K562 (cell line): ENCODE results near the gene MCMBP. TPM values are rescaled to one million over a fixed set of nuclear protein-coding genes. Genes with fewer than 3 reads are reported as not detected.
A peak's percentile ranks its signal among the peaks of the same experiment; 100 is the strongest.

ENCODE experiments used
- AFF4 ChIP-seq: sonication (generic); formaldehyde crosslinking; IDR thresholded peaks from 2 replicates; pipeline ENCODE4 v1.8.0; 2023; ENCODE audit warnings: mild to moderate bottlenecking, missing genetic modification reagents
- BRF1 ChIP-seq: IDR thresholded peaks from 3 replicates; pipeline ENCODE4 v1.6.1; 2011; ENCODE audit warnings: borderline replicate concordance, mild to moderate bottlenecking; ENCODE audit not compliant: insufficient read length; ENCODE audit errors: extremely low read depth
- CBFA2T2 ChIP-seq: fragments of 450-650 bp; conservative IDR thresholded peaks from 2 replicates; pipeline ENCODE4 v1.6.1; 2017; ENCODE audit warnings: mild to moderate bottlenecking
- ELF1 ChIP-seq: fragments of 200-800 bp; sonication (Bioruptor generic); IDR thresholded peaks from 2 replicates; pipeline ENCODE4 v1.6.1; 2016; ENCODE audit warnings: missing genetic modification characterization, missing compliant biosample characterization
- FOXJ2 ChIP-seq: fragments of 200-800 bp; sonication (Bioruptor generic); IDR thresholded peaks from 2 replicates; pipeline ENCODE4 v1.6.1; 2016; ENCODE audit warnings: missing genetic modification characterization, missing compliant biosample characterization
- GTF2E2 ChIP-seq: fragments of 200-800 bp; sonication (Bioruptor generic); IDR thresholded peaks from 2 replicates; pipeline ENCODE4 v1.6.1; 2016; ENCODE audit warnings: missing genetic modification characterization, missing compliant biosample characterization
- GTF2F1 ChIP-seq: IDR thresholded peaks from 2 replicates; pipeline ENCODE4 v1.6.1; 2011; ENCODE audit warnings: low read depth, low read length, improper control_type of control experiment
- NR3C1 ChIP-seq: sonication (generic); formaldehyde crosslinking; IDR thresholded peaks from 2 replicates; pipeline ENCODE4 v1.8.1; 2022; ENCODE audit warnings: missing genetic modification reagents
- PCBP2 ChIP-seq: fragments of 200-400 bp; formaldehyde crosslinking; IDR thresholded peaks from 2 replicates; pipeline ENCODE4 v1.6.1; 2018; ENCODE audit warnings: low read length, low read depth, mild to moderate bottlenecking, moderate library complexity; ENCODE audit not compliant: poor library complexity, severe bottlenecking
- RAD21 ChIP-seq, 2 experiments: fragments of 250-450 bp in 1 of 2; fragments of 450-650 bp in 1 of 2; sonication (Bioruptor Pico) in 1 of 2; formaldehyde crosslinking in 1 of 2; IDR thresholded peaks in 1 of 2; conservative IDR thresholded peaks in 1 of 2; 2 replicates each; pipeline versions ENCODE4 v1.4.0 to v1.8.0; 2020 to 2022; ENCODE audit warnings: mild to moderate bottlenecking in 2 of 2, moderate library complexity in 1 of 2
- RUNX1 ChIP-seq: sonication (generic); IDR thresholded peaks from 2 replicates; pipeline ENCODE4 v1.6.1; 2016; ENCODE audit warnings: antibody characterized with exemption, low read depth
- SIN3A ChIP-seq, 2 experiments: fragments of 150-350 bp in 1 of 2; IDR thresholded peaks; 2 replicates each; pipeline ENCODE4 v1.6.1; 2011 to 2016; ENCODE audit warnings: borderline replicate concordance in 2 of 2, low read depth in 2 of 2, low read length in 2 of 2, mild to moderate bottlenecking in 2 of 2, moderate library complexity in 2 of 2; ENCODE audit not compliant: control insufficient read depth in 1 of 2
- SMARCB1 ChIP-seq: IDR thresholded peaks from 2 replicates; pipeline ENCODE4 v1.6.1; 2011; ENCODE audit warnings: improper control_type of control experiment, low read depth; ENCODE audit not compliant: insufficient read length
- SNAPC5 ChIP-seq: fragments of 250-450 bp; sonication (Bioruptor Pico); IDR thresholded peaks from 2 replicates; pipeline ENCODE4 v1.8.0; 2021; ENCODE audit warnings: moderate library complexity, mild to moderate bottlenecking, inconsistent platforms
- THRAP3 ChIP-seq: fragments of 450-650 bp; IDR thresholded peaks from 2 replicates; pipeline ENCODE4 v1.6.1; 2016; ENCODE audit warnings: mild to moderate bottlenecking, inconsistent platforms, borderline replicate concordance
- U2AF1 ChIP-seq: fragments of 200-400 bp; formaldehyde crosslinking; optimal IDR thresholded peaks from 2 replicates; pipeline ENCODE3; 2017; ENCODE audit warnings: mild to moderate bottlenecking, low read depth, low read length, moderate library complexity
- ZNF311 ChIP-seq: fragments of 250-450 bp; sonication (Bioruptor Pico); IDR thresholded peaks from 2 replicates; pipeline ENCODE4 v1.4.0; 2020; ENCODE audit warnings: mild to moderate bottlenecking, moderate library complexity
- ZNF408 ChIP-seq: fragments of 250-450 bp; sonication (Bioruptor Pico); IDR thresholded peaks from 2 replicates; pipeline ENCODE4 v1.4.0; 2020; ENCODE audit warnings: low read depth, mild to moderate bottlenecking, moderate library complexity
- ZNF551 ChIP-seq: fragments of 250-450 bp; sonication (Bioruptor Pico); IDR thresholded peaks from 2 replicates; pipeline ENCODE4 v1.5.0; 2021; ENCODE audit warnings: mild to moderate bottlenecking, moderate library complexity
- ZNF717 ChIP-seq: fragments of 250-450 bp; sonication (Bioruptor Pico); IDR thresholded peaks from 2 replicates; pipeline ENCODE4 v1.5.0; 2021
- ZNF76 ChIP-seq: fragments of 250-450 bp; sonication (Bioruptor Pico); IDR thresholded peaks from 2 replicates; pipeline ENCODE4 v1.4.0; 2020; ENCODE audit warnings: mild to moderate bottlenecking, moderate library complexity, borderline replicate concordance
- polyA plus RNA-seq, 8 experiments: library from polyadenylated mRNA; depleted of rRNA in 4 of 8; stranded (reverse) in 5 of 8; unstranded in 3 of 8; fragments of >200 nt; fragmentation: Nextera tagmentation in 2 of 8; fragmentation: Illumina TruSeq in 1 of 8; extraction: Ambion mirVana in 2 of 8; extraction: Trizol in 1 of 8; gene quantifications; 2 replicates each; pipeline versions ENCODE4 v1.2.1 to v1.2.3, GENCODE V29; 2011 to 2014; ENCODE audit warnings: inconsistent platforms in 1 of 8, missing spikeins in 1 of 8
- total RNA-seq, 7 experiments: library from RNA; depleted of rRNA in 6 of 7; stranded (reverse); fragments of >200 nt in 6 of 7; fragmentation: Illumina TruSeq in 2 of 7; extraction: Trizol in 2 of 7; gene quantifications; 2 replicates each; pipeline versions ENCODE4 v1.2.1 to v1.2.3, GENCODE V29; 2011 to 2021; ENCODE audit warnings: low replicate concordance in 1 of 7

Gene MCMBP
- total and polyA plus RNA-seq, 9 of the 15 experiments (the other 6 are each of a cell fraction or from before 2014, with no cell fraction given) = 11.2 to 74.3 (median 50.5) TPM

GRCh38 chr10:119892188-119893065, 19.8 kb upstream of the MCMBP start, which contains the start of gene SEC23IP (continued):
- peak; percentile 88 for TF ChIP-seq AFF4 (CRISPR knock-in tag)
- no peak for TF ChIP-seq RAD21 (CRISPR knock-in tag; conservative IDR thresholded peaks at IDR 0.05 in 1 of 2, IDR thresholded peaks at IDR 0.05 in 1 of 2)
- TF ChIP-seq ZNF76 = no peak
- TF ChIP-seq ELF1 (tag) = peak; percentile 89
- no peak for TF ChIP-seq ZNF551 (CRISPR knock-in tag)
- peak; percentile 84; the same call in 1 of the 2 replicates for TF ChIP-seq GTF2E2 (tag)
- TF ChIP-seq NR3C1 (CRISPR knock-in tag) = no peak
- no peak for TF ChIP-seq BRF1
- peak; percentile 68 for TF ChIP-seq CBFA2T2
- TF ChIP-seq ZNF408 (CRISPR knock-in tag) = no peak
- TF ChIP-seq FOXJ2 (tag) = 0 out of 2 replicates have a peak, but pooled peaks have one; percentile 39
- no peak for TF ChIP-seq GTF2F1
- TF ChIP-seq U2AF1 = no peak
- no peak for TF ChIP-seq PCBP2
- 0 out of 2 replicates have a peak, but pooled peaks have one; percentile 42 for TF ChIP-seq RUNX1
- peak; percentile 17 to 64; a peak in 2 of 4 replicates for TF ChIP-seq SIN3A (IDR thresholded peaks at IDR 0.05; ENCODE audit: borderline replicate concordance in 2 of 2, control insufficient read depth in 1 of 2, low read depth in 2 of 2, low read length in 2 of 2)
- TF ChIP-seq SNAPC5 (CRISPR knock-in tag) = no peak
- no peak for TF ChIP-seq THRAP3
- TF ChIP-seq ZNF717 (CRISPR knock-in tag) = no peak
- TF ChIP-seq ZNF311 (CRISPR knock-in tag) = no peak
- TF ChIP-seq SMARCB1 = no peak
